OCI-LY3 (cell line): ENCODE results near the gene OAT.

Experiments used
- H2AFZ ChIP-seq: fragments of 200-600, 300-600 bp; shearing (Covaris generic); 2 replicates; pipeline ENCODE4 v1.6.0; 2014; ENCODE audit warnings: antibody characterized with exemption, low read depth, low read length
- H3K27ac ChIP-seq: fragments of 200-600, 300-600 bp; sonication (generic); 2 replicates; pipeline ENCODE4 v1.5.1; 2014; ENCODE audit warnings: mild to moderate bottlenecking, low read length, moderate library complexity, mixed read lengths
- H3K27me3 ChIP-seq: fragments of 200-600, 300-600 bp; sonication (generic); 2 replicates; pipeline ENCODE4 v1.6.1; 2014; ENCODE audit warnings: low read depth, low read length, mixed read lengths
- H3K36me3 ChIP-seq: fragments of 200-600, 300-600 bp; sonication (generic); replicated peaks from 2 replicates; pipeline ENCODE3; 2014; ENCODE audit warnings: low read depth, low read length, mixed read lengths
- H3K4me1 ChIP-seq: fragments of 300-600, 200-600 bp; sonication (generic); 2 replicates; pipeline ENCODE4 v1.6.1; 2014; ENCODE audit warnings: low read length, mixed read lengths
- H3K4me2 ChIP-seq: fragments of 200-600, 300-600 bp; sonication (generic); 2 replicates; pipeline ENCODE4 v1.6.1; 2014; ENCODE audit warnings: low read length, mixed read lengths
- H3K4me3 ChIP-seq: fragments of 300-600, 200-600 bp; sonication (generic); 2 replicates; pipeline ENCODE4 v1.5.1; 2014; ENCODE audit warnings: antibody characterized with exemption, mild to moderate bottlenecking, low read length, moderate library complexity
- H3K79me2 ChIP-seq: fragments of 300-600, 200-600 bp; shearing (Covaris generic); 2 replicates; pipeline ENCODE4 v1.6.1; 2014; ENCODE audit warnings: mild to moderate bottlenecking, low read length, mixed read lengths
- H3K9ac ChIP-seq: fragments of 300-600, 200-600 bp; shearing (Covaris generic); 2 replicates; pipeline ENCODE4 v1.6.0; 2014; ENCODE audit warnings: mild to moderate bottlenecking, low read length, moderate library complexity
- H3K9me3 ChIP-seq: fragments of 200-600, 300-600 bp; shearing (Covaris generic); 2 replicates; pipeline ENCODE4 v1.6.1; 2014; ENCODE audit warnings: low read length, mixed read lengths; ENCODE audit not compliant: insufficient read depth
- H4K20me1 ChIP-seq: fragments of 200-600, 300-600 bp; sonication (generic); 2 replicates; pipeline ENCODE4 v1.6.1; 2016; ENCODE audit warnings: low read length, mixed read lengths; ENCODE audit not compliant: insufficient read depth
- CTCF ChIP-seq: fragments of 200-600, 300-600 bp; sonication (generic); IDR thresholded peaks from 2 replicates; pipeline ENCODE4 v1.5.1; 2014; ENCODE audit warnings: antibody characterized with exemption, low read length, low read depth
- EZH2phosphoT487 ChIP-seq: fragments of 200-600 bp; shearing (Covaris generic); IDR thresholded peaks from 2 replicates; pipeline ENCODE4 v1.6.1; 2018; ENCODE audit warnings: antibody characterized with exemption, mixed run types, low read depth

Gene OAT

GRCh38 chr10:124353091-124353815, 65.5 kb downstream of the OAT start:
- Histone ChIP-seq H3K4me2 (no peak overlapping the region), H3K27ac (no peak overlapping the region), H4K20me1 (no peaks in the 10 kb centered on the region), H3K4me1 (no peaks in the 10 kb centered on the region), H3K27me3 (no peaks in the 10 kb centered on the region), H3K36me3 (no peaks in the 10 kb centered on the region), H3K4me3 (no peak overlapping the region), H3K79me2 (no peaks in the 10 kb centered on the region), H2AFZ (no peak overlapping the region), H3K9me3 (no peaks in the 10 kb centered on the region), H3K9ac (no peak overlapping the region)
- TF ChIP-seq EZH2phosphoT487 (no peak), CTCF (no peak)

GRCh38 chr10:124351481-124352220, 67.1 kb downstream of the OAT start:
- no peak overlapping the region for H3K4me2 ChIP-seq
- H3K27me3 ChIP-seq: no peaks in the 10 kb centered on the region

GRCh38 chr10:124350806-124351205, 67.9 kb downstream of the OAT start:
- Histone ChIP-seq H3K4me1 (no peaks in the 10 kb centered on the region), H2AFZ (no peak overlapping the region), H3K79me2 (no peaks in the 10 kb centered on the region), H3K9me3 (no peaks in the 10 kb centered on the region), H4K20me1 (no peaks in the 10 kb centered on the region), H3K36me3 (no peaks in the 10 kb centered on the region), H3K4me2 (no peak overlapping the region), H3K27me3 (no peaks in the 10 kb centered on the region), H3K9ac (no peak overlapping the region), H3K4me3 (no peak overlapping the region), H3K27ac (no peak overlapping the region)
- TF ChIP-seq EZH2phosphoT487: no peak
- no peak for TF ChIP-seq CTCF

More at GRCh38 chr10:124351481-124352220, 67.1 kb downstream of the OAT start:
- Histone ChIP-seq H3K4me1 (no peaks in the 10 kb centered on the region), H3K36me3 (no peaks in the 10 kb centered on the region), H3K9ac (no peak overlapping the region), H4K20me1 (no peaks in the 10 kb centered on the region), H3K9me3 (no peaks in the 10 kb centered on the region), H3K27ac (no peak overlapping the region), H2AFZ (no peak overlapping the region), H3K79me2 (no peaks in the 10 kb centered on the region), H3K4me3 (no peak overlapping the region)
- TF ChIP-seq EZH2phosphoT487 (no peak), CTCF (no peak)

GRCh38 chr10:124349996-124350280, 68.8 kb downstream of the OAT start:
- no peaks in the 10 kb centered on the region for H4K20me1 ChIP-seq
- TF ChIP-seq EZH2phosphoT487 (no peak), CTCF (no peak)

More at GRCh38 chr10:124349996-124350280, 68.8 kb downstream of the OAT start:
- Histone ChIP-seq H3K27ac (no peak overlapping the region), H3K9me3 (no peaks in the 10 kb centered on the region), H3K4me3 (no peak overlapping the region), H3K79me2 (no peaks in the 10 kb centered on the region), H3K9ac (no peak overlapping the region), H3K27me3 (no peaks in the 10 kb centered on the region), H3K4me1 (no peaks in the 10 kb centered on the region), H3K36me3 (no peaks in the 10 kb centered on the region), H3K4me2 (no peak overlapping the region), H2AFZ (no peak overlapping the region)
